G401.6 (cell line): ENCODE measurements around the gene TRIM24.

Experiments
- FAIRE-seq: peaks from 2 replicates; lab custom pipeline; 2012; peaks lifted over from hg19 to GRCh38; lab: Jason Lieb, UNC

Gene TRIM24

DNA sequence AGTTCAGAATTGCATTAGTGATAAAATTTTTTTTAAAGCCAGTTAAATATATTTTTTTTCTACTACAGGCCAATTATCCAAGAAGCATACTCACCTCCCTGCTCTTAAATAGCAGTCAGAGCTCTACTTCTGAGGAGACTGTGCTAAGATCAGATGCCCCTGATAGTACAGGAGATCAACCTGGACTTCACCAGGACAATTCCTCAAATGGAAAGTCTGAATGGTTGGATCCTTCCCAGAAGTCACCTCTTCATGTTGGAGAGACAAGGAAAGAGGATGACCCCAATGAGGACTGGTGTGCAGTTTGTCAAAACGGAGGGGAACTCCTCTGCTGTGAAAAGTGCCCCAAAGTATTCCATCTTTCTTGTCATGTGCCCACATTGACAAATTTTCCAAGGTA is 119.1 kb downstream of the TRIM24 start:
- no peak for FAIRE-seq

DNA sequence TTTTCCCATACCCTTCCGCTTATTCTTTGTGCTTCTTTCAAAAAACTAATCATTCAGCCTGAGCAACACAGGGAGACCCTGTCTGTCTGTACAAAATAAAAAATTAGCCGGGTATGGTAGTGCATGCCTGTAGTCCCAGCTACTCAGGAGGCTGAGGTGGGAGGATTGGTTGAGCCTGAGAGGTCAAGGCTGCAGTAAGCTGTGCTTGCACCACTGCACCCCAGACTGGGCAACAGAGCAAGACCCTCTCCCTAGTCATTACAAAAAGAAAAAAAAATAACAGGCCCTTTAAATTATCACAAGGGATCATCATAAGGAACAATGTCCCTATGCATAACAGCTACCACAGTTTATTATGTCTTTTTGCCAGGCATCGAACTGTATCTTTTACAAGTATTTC is 119.6 kb downstream of the TRIM24 start:
- no peak for FAIRE-seq

GRCh38 chr7:138581065-138581464 is 121.0 kb downstream of the TRIM24 start:
- no peak for FAIRE-seq

DNA sequence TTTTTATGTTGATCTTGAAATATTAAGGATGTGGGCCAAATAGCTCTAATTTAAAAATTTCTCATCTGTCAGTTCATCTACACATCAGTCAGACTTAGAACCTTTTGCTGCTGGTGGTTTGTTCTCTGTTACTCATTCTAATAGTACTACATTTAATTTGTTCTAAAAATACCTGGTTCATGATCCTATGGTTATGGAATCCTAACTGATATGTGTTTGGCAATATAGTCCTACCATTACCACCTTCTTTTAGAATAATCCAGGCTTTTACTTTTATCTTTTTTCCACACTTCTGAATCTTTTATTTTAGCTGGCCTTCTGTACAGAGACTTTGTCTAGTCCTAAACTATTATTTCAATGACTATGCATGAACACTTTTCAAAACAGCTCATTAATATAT is 124.2 kb downstream of the TRIM24 start:
- no peak for FAIRE-seq

DNA sequence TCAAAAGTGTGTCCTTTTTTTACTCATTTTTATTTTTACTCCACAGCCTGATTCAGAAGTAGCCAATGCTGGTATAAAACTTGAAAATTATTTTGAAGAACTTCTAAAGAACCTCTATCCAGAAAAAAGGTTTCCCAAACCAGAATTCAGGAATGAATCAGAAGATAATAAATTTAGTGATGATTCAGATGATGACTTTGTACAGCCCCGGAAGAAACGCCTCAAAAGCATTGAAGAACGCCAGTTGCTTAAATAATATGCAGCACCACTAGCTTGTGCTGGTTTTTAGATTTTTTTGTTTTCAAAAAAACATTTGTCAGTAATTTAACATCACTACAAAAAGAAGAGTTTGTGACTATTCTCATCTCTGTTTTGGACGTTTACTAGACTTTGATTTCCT is 124.6 kb downstream of the TRIM24 start:
- no peak for FAIRE-seq

GRCh38 chr7:138585283-138585993 is 125.4 kb downstream of the TRIM24 start:
- no peak for FAIRE-seq

DNA sequence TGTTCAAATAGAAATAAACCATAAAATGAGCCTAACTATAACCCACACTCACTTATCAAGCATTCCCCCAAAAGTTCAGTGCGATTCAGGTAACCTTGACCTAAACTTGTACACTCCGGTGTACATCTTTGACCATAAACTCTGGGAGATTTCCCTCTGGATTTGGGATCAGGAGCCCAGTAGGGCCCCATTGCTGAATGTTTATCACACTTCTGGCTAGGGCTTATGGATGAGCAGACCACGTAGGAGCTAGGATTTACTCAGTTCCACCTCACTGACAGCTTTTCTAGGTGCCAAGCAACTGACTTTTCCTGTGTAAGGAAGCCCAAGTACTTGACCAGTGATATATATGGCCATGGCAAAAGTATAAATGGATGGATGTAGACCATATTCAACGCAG is 127.4 kb downstream of the TRIM24 start:
- FAIRE-seq: no peak

DNA sequence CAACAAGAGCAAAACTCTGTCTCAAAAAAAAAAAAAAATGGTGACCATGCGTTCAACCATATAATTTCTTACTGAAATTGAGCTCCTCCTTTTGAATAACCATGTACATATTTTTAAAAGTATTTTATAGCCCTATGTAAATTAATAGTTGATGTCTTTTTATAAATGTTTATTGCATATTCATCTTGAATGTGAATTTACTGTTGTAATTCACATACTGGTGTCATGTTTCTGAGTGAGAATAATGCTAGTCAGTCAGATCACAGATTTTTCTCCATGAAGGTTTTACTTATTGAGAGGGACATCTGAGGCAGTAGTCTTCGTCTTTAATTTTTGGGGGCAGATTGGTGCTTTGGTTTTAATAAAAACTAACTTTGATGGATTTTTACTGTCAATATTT is 128.9 kb downstream of the TRIM24 start:
- FAIRE-seq: no peak

- no peak for FAIRE-seq
These were observed 130.1 kb downstream of the TRIM24 start for GRCh38 chr7:138590154-138590553.

- no peak for FAIRE-seq
These were observed 135.4 kb downstream of the TRIM24 start for GRCh38 chr7:138595454-138595853.

- no peak for FAIRE-seq
These were observed 142.4 kb downstream of the TRIM24 start for GRCh38 chr7:138602451-138602850.

DNA sequence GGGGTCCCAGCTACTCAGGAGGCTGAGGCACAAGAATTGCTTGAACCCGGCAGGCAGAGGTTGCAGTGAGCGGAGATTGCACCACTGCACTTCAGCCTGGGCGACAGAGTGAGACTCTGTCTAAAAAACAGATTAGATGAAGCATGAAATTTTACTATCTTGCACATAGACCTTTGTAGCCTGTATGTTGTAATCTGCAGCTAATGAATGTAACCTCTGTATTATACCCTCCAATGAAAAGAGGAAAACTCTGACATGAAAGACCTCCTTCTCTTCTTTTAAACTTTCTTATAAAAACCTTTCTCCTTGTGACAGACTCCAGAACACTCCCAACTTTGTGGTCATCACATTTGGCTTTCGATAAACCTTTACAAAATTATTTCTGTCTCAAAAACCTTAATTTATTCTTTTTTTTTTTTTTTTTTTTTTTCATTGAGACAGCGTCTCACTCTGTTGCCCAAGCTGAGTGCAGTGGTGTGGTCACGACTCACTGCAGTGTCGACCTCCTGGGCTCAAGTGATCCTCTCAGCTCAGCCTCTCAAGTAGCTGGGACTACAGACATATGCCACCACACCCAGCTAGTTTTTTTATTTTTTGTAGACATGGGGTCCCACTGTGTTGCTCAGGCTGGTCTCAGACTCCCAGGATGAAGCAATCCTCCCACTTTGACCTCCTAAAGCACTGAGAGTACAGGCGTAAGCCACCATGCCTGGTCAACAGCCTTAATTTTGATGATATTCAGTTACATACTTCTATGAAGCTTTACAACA is 143.7 kb downstream of the TRIM24 start:
- FAIRE-seq: no peak

GRCh38 chr7:138606236-138606635 is 146.2 kb downstream of the TRIM24 start:
- no peak for FAIRE-seq

- FAIRE-seq: no peak
These were observed 147.4 kb downstream of the TRIM24 start for GRCh38 chr7:138607216-138608126.

DNA sequence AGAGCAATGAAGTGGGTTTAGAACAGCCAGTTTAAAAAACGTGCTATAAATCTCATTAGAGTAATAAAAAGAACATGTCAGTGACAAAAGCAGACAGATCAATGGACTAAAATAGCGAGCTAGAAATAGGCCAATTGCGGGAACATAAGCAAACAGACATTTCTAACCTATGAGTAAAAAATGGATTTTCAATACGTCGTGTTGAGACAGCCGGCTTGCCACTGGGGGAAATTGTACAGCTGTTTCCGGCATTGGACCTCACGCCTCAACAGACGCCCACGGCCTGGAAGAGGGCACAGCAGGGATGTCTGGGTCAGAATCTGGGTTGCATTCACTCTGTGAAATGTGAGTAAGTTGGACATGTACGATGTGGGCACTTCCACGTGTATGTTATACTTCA is 148.2 kb downstream of the TRIM24 start:
- FAIRE-seq: no peak

- FAIRE-seq: no peak
These were observed 150.7 kb downstream of the TRIM24 start for GRCh38 chr7:138610671-138611170.

GRCh38 chr7:138613630-138614029 is 153.6 kb downstream of the TRIM24 start:
- FAIRE-seq: no peak

DNA sequence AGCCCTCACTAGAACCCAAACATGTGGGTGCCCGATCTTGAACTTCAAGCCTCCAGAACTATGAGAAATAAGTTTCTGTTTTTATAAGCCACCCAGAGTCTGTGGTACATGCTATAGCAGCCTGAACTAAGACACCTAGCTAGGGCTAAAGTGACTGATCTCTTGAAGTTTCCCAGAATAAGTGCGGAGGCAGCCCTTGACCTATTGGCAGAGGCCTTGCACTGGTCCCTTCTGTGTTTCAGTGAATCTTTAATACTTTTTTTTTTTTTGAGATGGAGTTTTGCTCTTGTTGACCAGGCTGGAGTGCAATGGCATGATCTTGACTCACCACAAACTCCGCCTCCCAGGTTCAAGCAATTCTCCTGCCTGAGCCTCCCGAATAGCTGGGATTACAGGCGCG is 156.0 kb downstream of the TRIM24 start:
- no peak for FAIRE-seq

GRCh38 chr7:138618506-138618905 is 158.4 kb downstream of the TRIM24 start:
- no peak for FAIRE-seq

DNA sequence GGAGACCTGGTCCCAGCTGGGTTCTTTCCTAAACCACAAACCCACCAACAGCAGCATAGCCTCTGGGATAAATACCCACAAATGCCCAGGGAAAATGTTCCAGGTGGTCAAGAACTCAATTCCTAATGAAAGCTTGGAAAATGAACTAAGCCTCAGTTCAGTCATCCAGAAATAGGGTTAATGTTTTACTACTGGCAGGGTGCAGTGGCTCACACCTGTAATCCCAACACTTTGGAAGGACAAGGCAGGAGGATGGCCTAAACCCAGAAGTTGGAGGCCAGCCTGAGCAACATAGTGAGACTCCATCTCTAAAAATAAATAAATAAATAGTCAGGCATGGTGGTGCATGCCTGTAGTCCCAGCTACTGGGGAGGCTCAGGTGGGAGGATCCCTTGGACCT is 158.9 kb downstream of the TRIM24 start:
- no peak for FAIRE-seq

GRCh38 chr7:138622841-138623240 is 162.8 kb downstream of the TRIM24 start:
- no peak for FAIRE-seq

- FAIRE-seq: no peak
These were observed 165.2 kb downstream of the TRIM24 start for GRCh38 chr7:138625084-138625848.
